H1 (cell line): ENCODE results near the gene MUS81. TPM values are rescaled to one million over a fixed set of nuclear protein-coding genes. Genes with fewer than 3 reads are reported as not detected.

ENCODE experiments used
- CTCF ChIA-PET: fragments of 300-600 bp; sonication (Branson Sonifier 250); formaldehyde crosslinking; loops from one replicate; lab custom pipeline; 2021; ENCODE audit not compliant: partially characterized antibody; lab: Charles Lee
- POLR2A ChIA-PET: fragments of 300-600 bp; sonication (Branson Sonifier 250); formaldehyde crosslinking; loops from one replicate; lab custom pipeline; 2021; ENCODE audit warnings: inconsistent platforms; ENCODE audit not compliant: partially characterized antibody; lab: Charles Lee
- DNase-seq, 2 experiments: peaks; one replicate each; pipeline versions ENCODE4 v3.0.0 to v3.0.0-alpha.2; 2010 to 2022; ENCODE audit warnings: low spot score in 2 of 2, low read depth in 1 of 2, mixed read lengths in 1 of 2
- FAIRE-seq: peaks from 2 replicates; lab custom pipeline; 2011; peaks lifted over from hg19 to GRCh38; lab: Jason Lieb, UNC
- H2AFZ ChIP-seq: 2 replicates; pipeline ENCODE4 v1.8.1; 2012; ENCODE audit warnings: low read length, inconsistent platforms
- H2AK5ac ChIP-seq: 2 replicates; pipeline ENCODE4 v1.6.1; 2013; ENCODE audit warnings: low read depth, low read length
- H2BK120ac ChIP-seq: replicated peaks from 2 replicates; pipeline ENCODE3; 2013; ENCODE audit warnings: low read depth, low read length, inconsistent platforms
- H2BK12ac ChIP-seq: 2 replicates; pipeline ENCODE4 v1.6.1; 2013; ENCODE audit warnings: low read depth, low read length
- H2BK15ac ChIP-seq: 2 replicates; pipeline ENCODE4 v1.6.1; 2013; ENCODE audit warnings: low read length
- H2BK20ac ChIP-seq: 2 replicates; pipeline ENCODE4 v1.6.1; 2013; ENCODE audit warnings: low read length
- H2BK5ac ChIP-seq: 2 replicates; pipeline ENCODE4 v1.6.1; 2013; ENCODE audit warnings: low read depth, low read length
- H3K14ac ChIP-seq: 2 replicates; pipeline ENCODE4 v1.6.1; 2013; ENCODE audit warnings: inconsistent platforms; ENCODE audit not compliant: insufficient read length
- H3K18ac ChIP-seq: 2 replicates; pipeline ENCODE4 v1.6.1; 2013; ENCODE audit warnings: low read length; ENCODE audit errors: extremely low read depth
- H3K23ac ChIP-seq: 2 replicates; pipeline ENCODE4 v1.6.1; 2013; ENCODE audit warnings: inconsistent platforms; ENCODE audit not compliant: insufficient read length
- H3K23me2 ChIP-seq: 2 replicates; pipeline ENCODE4 v1.6.1; 2013; ENCODE audit warnings: low read depth, low read length
- H3K27ac ChIP-seq: 2 replicates; pipeline ENCODE4 v1.6.1; 2011; ENCODE audit warnings: low read depth, low read length, inconsistent platforms
- H3K27me3 ChIP-seq, 4 experiments: replicated peaks in 1 of 4; 1 replicate in 1 of 4; 2 replicates in 3 of 4; pipeline versions ENCODE4 v1.6.1 to v1.8.1; 2011 to 2013; ENCODE audit warnings: low read length in 3 of 4, mild to moderate bottlenecking in 3 of 4, inconsistent platforms in 2 of 4, mixed read lengths in 2 of 4, moderate library complexity in 1 of 4; ENCODE audit not compliant: control insufficient read depth in 3 of 4, insufficient read depth in 3 of 4; ENCODE audit errors: extremely low read depth in 1 of 4
- H3K36me3 ChIP-seq, 4 experiments: 2 replicates each; pipeline versions ENCODE4 v1.6.1 to v1.8.1; 2011 to 2013; ENCODE audit warnings: mild to moderate bottlenecking in 4 of 4, low read length in 3 of 4, moderate library complexity in 2 of 4, control low read depth in 1 of 4, inconsistent platforms in 1 of 4; ENCODE audit not compliant: insufficient read depth in 4 of 4, control insufficient read depth in 2 of 4
- H3K4ac ChIP-seq: replicated peaks from 2 replicates; pipeline ENCODE3; 2013; ENCODE audit warnings: low read length, low read depth, mixed read lengths, inconsistent platforms; ENCODE audit not compliant: insufficient read length
- H3K4me1 ChIP-seq, 4 experiments: replicated peaks in 1 of 4; 1 replicate in 1 of 4; 2 replicates in 3 of 4; pipeline versions ENCODE4 v1.6.1 to v1.8.1; 2011 to 2013; ENCODE audit warnings: low read length in 3 of 4, inconsistent platforms in 2 of 4, mixed read lengths in 1 of 4; ENCODE audit not compliant: insufficient read depth in 4 of 4, control insufficient read depth in 3 of 4
- H3K4me2 ChIP-seq, 2 experiments: 2 replicates each; pipeline versions ENCODE4 v1.6.1 to v1.8.1; 2011 to 2013; ENCODE audit warnings: low read depth in 2 of 2, low read length in 2 of 2, control low read depth in 1 of 2, inconsistent platforms in 1 of 2, mild to moderate bottlenecking in 1 of 2; ENCODE audit not compliant: insufficient read depth in 1 of 2
- H3K4me3 ChIP-seq, 4 experiments: fragments of 200-600, 300-600 bp in 1 of 4; sonication (generic), shearing (Covaris generic), sonication (Bioruptor Twin) in 1 of 4; 2 replicates each; pipeline versions ENCODE4 v1.5.1 to v1.8.1; 2011 to 2016; ENCODE audit warnings: low read length in 4 of 4, low read depth in 3 of 4, control low read depth in 2 of 4, inconsistent platforms in 2 of 4, mild to moderate bottlenecking in 2 of 4, mixed read lengths in 1 of 4, moderate library complexity in 1 of 4; ENCODE audit not compliant: insufficient read depth in 2 of 4; ENCODE audit errors: extremely low read depth in 1 of 4
- H3K56ac ChIP-seq: replicated peaks from 2 replicates; pipeline ENCODE3; 2013; ENCODE audit warnings: low read depth, mild to moderate bottlenecking, mixed read lengths, low read length, inconsistent platforms; ENCODE audit not compliant: insufficient read length
- H3K79me1 ChIP-seq: 2 replicates; pipeline ENCODE4 v1.6.1; 2013; ENCODE audit warnings: low read depth, low read length, control low read depth
- H3K79me2 ChIP-seq, 2 experiments: 2 replicates each; pipeline versions ENCODE4 v1.6.1 to v1.8.1; 2012 to 2013; ENCODE audit warnings: low read length in 2 of 2, mild to moderate bottlenecking in 2 of 2, inconsistent platforms in 1 of 2; ENCODE audit not compliant: insufficient read depth in 2 of 2, control insufficient read depth in 1 of 2
- H3K9ac ChIP-seq, 4 experiments: replicated peaks in 1 of 4; 1 replicate in 1 of 4; 2 replicates in 3 of 4; pipeline versions ENCODE4 v1.6.1 to v1.8.1; 2011 to 2013; ENCODE audit warnings: low read depth in 3 of 4, low read length in 3 of 4, control low read depth in 2 of 4, mild to moderate bottlenecking in 2 of 4, moderate library complexity in 2 of 4, inconsistent platforms in 1 of 4; ENCODE audit errors: extremely low read depth in 1 of 4
- H3K9me3 ChIP-seq, 2 experiments: 2 replicates each; pipeline versions ENCODE4 v1.6.1 to v1.8.1; 2012 to 2013; ENCODE audit warnings: mild to moderate bottlenecking in 2 of 2, moderate library complexity in 2 of 2, control low read depth in 1 of 2, inconsistent platforms in 1 of 2, low read depth in 1 of 2, low read length in 1 of 2, mixed read lengths in 1 of 2; ENCODE audit not compliant: insufficient read depth in 2 of 2
- H4K20me1 ChIP-seq, 2 experiments: replicated peaks in 1 of 2; 2 replicates each; pipeline versions ENCODE3 to v1.8.1; 2011 to 2013; ENCODE audit warnings: inconsistent platforms in 2 of 2, low read length in 2 of 2, mild to moderate bottlenecking in 1 of 2; ENCODE audit not compliant: insufficient read depth in 2 of 2, control insufficient read depth in 1 of 2
- H4K5ac ChIP-seq: 2 replicates; pipeline ENCODE4 v1.6.1; 2013; ENCODE audit warnings: low read length, low read depth, mixed read lengths, inconsistent platforms; ENCODE audit not compliant: insufficient read length
- H4K8ac ChIP-seq: 2 replicates; pipeline ENCODE4 v1.8.0; 2013; ENCODE audit warnings: mild to moderate bottlenecking, moderate library complexity, low read length, inconsistent platforms; ENCODE audit not compliant: insufficient read depth; ENCODE audit errors: extremely low read depth
- H4K91ac ChIP-seq: replicated peaks from 2 replicates; pipeline ENCODE3; 2013; ENCODE audit warnings: low read length, mixed read lengths, inconsistent platforms; ENCODE audit not compliant: insufficient read length
- CHD2 ChIP-seq: IDR thresholded peaks from 2 replicates; pipeline ENCODE4 v1.6.1; 2012; ENCODE audit warnings: low read length, improper control_type of control experiment
- CTCF ChIP-seq, 3 experiments: IDR thresholded peaks; 1 replicate in 2 of 3; 2 replicates in 1 of 3; pipeline versions ENCODE4 v1.5.1 to v1.6.1; 2011; ENCODE audit warnings: low read length in 3 of 3, mild to moderate bottlenecking in 3 of 3, inconsistent platforms in 2 of 3, low read depth in 1 of 3, moderate library complexity in 1 of 3; ENCODE audit not compliant: insufficient read depth in 1 of 3; ENCODE audit errors: control extremely low read depth in 1 of 3
- POLR2AphosphoS5 ChIP-seq: IDR thresholded peaks from 2 replicates; pipeline ENCODE4 v1.6.1; 2011; ENCODE audit warnings: low read depth, low read length
- SIN3A ChIP-seq, 2 experiments: IDR thresholded peaks in 1 of 2; conservative IDR thresholded peaks in 1 of 2; 2 replicates each; pipeline ENCODE4 v1.6.1; 2011 to 2012; ENCODE audit warnings: low read length in 2 of 2, improper control_type of control experiment in 1 of 2, low read depth in 1 of 2, mild to moderate bottlenecking in 1 of 2
- SRF ChIP-seq: IDR thresholded peaks from 2 replicates; pipeline ENCODE4 v1.6.1; 2011; ENCODE audit warnings: mild to moderate bottlenecking, low read depth, low read length, moderate library complexity
- WGBS, 2 experiments: shearing (Covaris generic) in 1 of 2; methylation state at CpG; one replicate each; pipeline versions ENCODE4 v1.1.6 to v1.1.7; 2013 to 2015; ENCODE audit warnings: low lambda C conversion rate in 2 of 2, mixed read lengths in 2 of 2, inconsistent platforms in 1 of 2, low coverage in 1 of 2, missing lambda C conversion rate in 1 of 2; ENCODE audit not compliant: insufficient replicate concordance in 2 of 2, insufficient coverage in 1 of 2, insufficient read length in 1 of 2; ENCODE audit errors: extremely low coverage in 1 of 2, missing lambda C conversion rate in 1 of 2; 5-methylcytosine and 5-hydroxymethylcytosine counted together
- polyA plus RNA-seq, 7 experiments: library from polyadenylated mRNA; depleted of rRNA in 3 of 7; stranded (reverse) in 5 of 7; unstranded in 2 of 7; fragments of >200 nt in 5 of 7; fragments of 200-250 nt in 2 of 7; gene quantifications; 1 replicate in 5 of 7; 2 replicates in 1 of 7; 4 replicates in 1 of 7; pipeline versions ENCODE4 v1.2.1 to v1.2.3, GENCODE V29; 2011 to 2013; ENCODE audit warnings: missing spikeins in 2 of 7, mixed read lengths in 2 of 7
- total RNA-seq: library from RNA; stranded (reverse); fragmentation: NEBNext Ultra II Directional; extraction: Animal tissue kit (Norgen Biotek cat#: 25700); gene quantifications from 2 replicates; pipeline ENCODE4 v1.2.1, GENCODE V29; 2021
- TF ChIP-seq, protein P1 (sequence below): IDR thresholded peaks from 2 replicates; pipeline ENCODE4 v1.6.1; 2011; ENCODE audit warnings: low read depth, mild to moderate bottlenecking, low read length; ENCODE audit not compliant: insufficient read depth
- TF ChIP-seq, protein P2 (sequence below): IDR thresholded peaks from 2 replicates; pipeline ENCODE4 v1.6.1; 2012; ENCODE audit warnings: low read length, inconsistent platforms

Gene MUS81
- total and polyA plus RNA-seq, 2 of the 8 experiments (the other 6 are each of a cell fraction or from before 2014, with no cell fraction given) = 30.2 to 31.5 TPM

DNA sequence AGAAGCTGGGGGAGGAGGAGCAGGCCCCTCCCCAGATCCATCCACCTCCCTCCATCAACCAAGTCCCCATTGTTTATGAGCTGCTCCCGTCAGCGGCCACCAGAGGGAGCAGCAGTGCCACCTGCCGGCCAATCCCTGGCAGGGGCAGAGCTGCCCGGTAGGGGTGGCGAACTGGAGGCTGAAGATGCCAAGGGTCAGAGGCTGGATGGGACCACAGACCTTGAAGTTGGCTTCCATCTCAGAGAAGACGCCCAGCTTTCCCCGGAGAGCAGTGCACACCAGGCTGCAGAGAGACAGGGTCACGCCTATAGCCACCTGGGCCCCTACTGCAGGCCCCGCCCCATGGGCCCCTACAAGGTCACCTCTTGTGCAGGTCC is 24.5 kb downstream of the MUS81 start:
- Histone ChIP-seq H3K36me3 (peaks cover 8 to 22% (median 18%) of the 10 kb centered on the region in 4 experiments; a peak in 7 of 8 replicates), H3K9ac (no peak overlapping the region), H4K91ac (no peak overlapping the region), H3K27ac (no peak overlapping the region), H3K23me2 (peaks cover 12% of the 10 kb centered on the region), H3K4ac (no peak overlapping the region), H2BK20ac (no peak overlapping the region), H3K4me3 (no peak overlapping the region), H4K5ac (no peak overlapping the region), H3K56ac (no peak overlapping the region), H2AK5ac (no peak overlapping the region), H3K4me1 (peaks cover 0 to 12% (median 7%) of the 10 kb centered on the region in 4 experiments; a peak in 5 of 7 replicates), H3K27me3 (peaks cover 0 to 4% (median 3%) of the 10 kb centered on the region in 4 experiments; a peak in 6 of 7 replicates), H3K14ac (no peak overlapping the region), H3K9me3 (no peaks in the 10 kb centered on the region), H3K18ac (no peak overlapping the region), H3K79me1 (no peaks in the 10 kb centered on the region), H2BK12ac (no peak overlapping the region), H2AFZ (no peak overlapping the region), H2BK15ac (no peak overlapping the region), H4K20me1 (peaks cover 6 to 7% of the 10 kb centered on the region in 2 experiments), H4K8ac (no peak overlapping the region), H3K4me2 (no peak overlapping the region), H3K23ac (no peak overlapping the region), H2BK120ac (no peak overlapping the region), H3K79me2 (peaks cover 0 to 4% of the 10 kb centered on the region in 2 experiments; a peak in 1 of 4 replicates), H2BK5ac (no peak overlapping the region)
- WGBS, 2 experiments = 37% methylated on average over 9 of the region's 9 CpGs; no CpG with 5 or more reads in 1 of the 2 experiments
- ChIA-PET CTCF (interaction anchor here (0.6 to 19.6 kb wide), 63 partner anchors 7 to 1557 kb away, joined by 3 to 283 read pairs (median 4); partner anchors contain the start of genes BANF1, CATSPER1, CCDC85B and CFL1), POLR2A (interaction anchor here (0.6 to 39.7 kb wide), 3 partner anchors 25 to 167 kb away, joined by 3 to 1071 read pairs (median 4); partner anchors contain the start of genes CFL1, EFEMP2 and MUS81)
- peak; percentile 58 for FAIRE-seq
- DNase-seq = peak in 1 of 2 experiments; percentile 90
- TF ChIP-seq SIN3A (conservative IDR thresholded peaks at IDR 0.05 in 1 of 2, IDR thresholded peaks at IDR 0.05 in 1 of 2; ENCODE audit: low read depth in 1 of 2, low read length in 2 of 2) (peak; percentile 43 to 82; a peak in 1 of 4 replicates), POLR2AphosphoS5 (0 out of 2 replicates have a peak, but pooled peaks have one; percentile 24), CTCF (IDR thresholded peaks at IDR 0.05; ENCODE audit: control extremely low read depth in 1 of 3, insufficient read depth in 1 of 3, low read depth in 1 of 3, low read length in 3 of 3) (peak in 2 of 3 experiments; percentile 99 to 100; a peak in 3 of 4 replicates), CHD2 (0 out of 2 replicates have a peak, but pooled peaks have one; percentile 26), SRF (peak; percentile 32; the same call in 1 of the 2 replicates)
- TF ChIP-seq, protein P1, sequence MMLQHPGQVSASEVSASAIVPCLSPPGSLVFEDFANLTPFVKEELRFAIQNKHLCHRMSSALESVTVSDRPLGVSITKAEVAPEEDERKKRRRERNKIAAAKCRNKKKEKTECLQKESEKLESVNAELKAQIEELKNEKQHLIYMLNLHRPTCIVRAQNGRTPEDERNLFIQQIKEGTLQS = peak; percentile 83; the same call in 1 of the 2 replicates
- TF ChIP-seq, protein P2, sequence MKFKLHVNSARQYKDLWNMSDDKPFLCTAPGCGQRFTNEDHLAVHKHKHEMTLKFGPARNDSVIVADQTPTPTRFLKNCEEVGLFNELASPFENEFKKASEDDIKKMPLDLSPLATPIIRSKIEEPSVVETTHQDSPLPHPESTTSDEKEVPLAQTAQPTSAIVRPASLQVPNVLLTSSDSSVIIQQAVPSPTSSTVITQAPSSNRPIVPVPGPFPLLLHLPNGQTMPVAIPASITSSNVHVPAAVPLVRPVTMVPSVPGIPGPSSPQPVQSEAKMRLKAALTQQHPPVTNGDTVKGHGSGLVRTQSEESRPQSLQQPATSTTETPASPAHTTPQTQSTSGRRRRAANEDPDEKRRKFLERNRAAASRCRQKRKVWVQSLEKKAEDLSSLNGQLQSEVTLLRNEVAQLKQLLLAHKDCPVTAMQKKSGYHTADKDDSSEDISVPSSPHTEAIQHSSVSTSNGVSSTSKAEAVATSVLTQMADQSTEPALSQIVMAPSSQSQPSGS = no peak
